HepG2 (cell line): Measurements from ENCODE around the gene SBK3. TPM values are rescaled to one million over a fixed set of nuclear protein-coding genes. Genes with fewer than 3 reads are reported as not detected.

Experiments used
- ATAC-seq: fragments of 200-7000 bp; cut with Tn5 transposase; 3 replicates; pipeline ENCODE4 v1.9.1; 2020; ENCODE audit warnings: mild to moderate bottlenecking, moderate library complexity
- BruUV-seq: library from RNA; stranded (reverse); fragments of 400-500 nt; replicated peaks from 2 replicates; lab custom pipeline; 2021; lab: Mats Ljungman, UMichigan
- CTCF ChIA-PET: fragments of 300-600 bp; formaldehyde crosslinking; extraction: SDS; loops from one replicate; lab custom pipeline; 2021; ENCODE audit warnings: low total read pairs, inconsistent platforms, low intra/inter-chr PET ratio; lab: Yijun Ruan, JAX
- POLR2A ChIA-PET: fragments of 350-600 bp; sonication (Branson Sonifier 250); formaldehyde crosslinking; loops from one replicate; lab custom pipeline; 2020; ENCODE audit warnings: antibody characterized with exemption, inconsistent platforms; lab: Yijun Ruan, JAX
- DNase-seq: peaks from one replicate; pipeline ENCODE4 v3.0.0-alpha.2; 2015; ENCODE audit warnings: low spot score
- FAIRE-seq: peaks from 3 replicates; lab custom pipeline; 2011; peaks lifted over from hg19 to GRCh38; lab: Jason Lieb, UNC
- H2AFZ ChIP-seq: one replicate; pipeline ENCODE4 v1.6.1; 2011; ENCODE audit warnings: low read length, inconsistent platforms
- H3K27ac ChIP-seq: fragments of 300-600 bp; 3 replicates; pipeline ENCODE4 v1.8.0; 2011; ENCODE audit warnings: mixed run types, mild to moderate bottlenecking, mixed read lengths, low read length, inconsistent platforms; ENCODE audit not compliant: insufficient read depth; ENCODE audit errors: extremely low read length
- H3K27me3 ChIP-seq, 2 experiments: fragments of 200-600 bp in 1 of 2; 2 replicates in 1 of 2; 3 replicates in 1 of 2; pipeline versions ENCODE4 v1.6.0 to v1.8.0; 2011; ENCODE audit warnings: low read length in 2 of 2, mild to moderate bottlenecking in 2 of 2, moderate library complexity in 2 of 2, inconsistent platforms in 1 of 2; ENCODE audit not compliant: insufficient read depth in 2 of 2, control insufficient read depth in 1 of 2
- H3K36me3 ChIP-seq, 2 experiments: fragments of 200-600 bp in 1 of 2; replicated peaks in 1 of 2; 2 replicates in 1 of 2; 3 replicates in 1 of 2; pipeline versions ENCODE4 v1.5.1 to v1.8.0; 2011; ENCODE audit warnings: low read length in 2 of 2, inconsistent platforms in 1 of 2; ENCODE audit not compliant: insufficient read depth in 2 of 2, control insufficient read depth in 1 of 2
- H3K4me1 ChIP-seq: 2 replicates; pipeline ENCODE4 v1.5.1; 2012; ENCODE audit warnings: low read length, inconsistent platforms; ENCODE audit not compliant: insufficient read depth
- H3K4me2 ChIP-seq: 2 replicates; pipeline ENCODE4 v1.6.0; 2011; ENCODE audit warnings: low read depth, low read length, inconsistent platforms
- H3K4me3 ChIP-seq, 3 experiments: fragments of 200-600 bp in 1 of 3; sonication (generic), shearing (Covaris generic) in 1 of 3; replicated peaks in 1 of 3; 2 replicates each; pipeline ENCODE4 v1.5.1; 2011 to 2016; ENCODE audit warnings: low read length in 3 of 3, inconsistent platforms in 2 of 3, low read depth in 2 of 3, mild to moderate bottlenecking in 2 of 3, control low read depth in 1 of 3, mixed read lengths in 1 of 3; ENCODE audit not compliant: insufficient read depth in 1 of 3
- H3K79me2 ChIP-seq: one replicate; pipeline ENCODE4 v1.6.1; 2011; ENCODE audit warnings: low read length, inconsistent platforms; ENCODE audit not compliant: insufficient read depth
- H3K9ac ChIP-seq: 2 replicates; pipeline ENCODE4 v1.6.0; 2011; ENCODE audit warnings: mild to moderate bottlenecking, low read depth, low read length, inconsistent platforms; ENCODE audit not compliant: insufficient read depth
- H3K9me3 ChIP-seq: 2 replicates; pipeline ENCODE4 v1.5.1; 2012; ENCODE audit warnings: mild to moderate bottlenecking, low read length
- H4K20me1 ChIP-seq: 2 replicates; pipeline ENCODE4 v1.6.0; 2011; ENCODE audit warnings: inconsistent platforms, mild to moderate bottlenecking, low read length, moderate library complexity; ENCODE audit not compliant: insufficient read depth
- CREB3 ChIP-seq: sonication (generic); formaldehyde crosslinking; IDR thresholded peaks from 2 replicates; pipeline ENCODE4 v1.5.0; 2020; ENCODE audit warnings: missing genetic modification reagents
- ETS1 ChIP-seq: sonication (generic); formaldehyde crosslinking; IDR thresholded peaks from 2 replicates; pipeline ENCODE4 v1.4.0; 2020; ENCODE audit warnings: missing genetic modification reagents
- HDAC1 ChIP-seq: sonication (generic); formaldehyde crosslinking; IDR thresholded peaks from 2 replicates; pipeline ENCODE4 v1.5.1; 2020; ENCODE audit warnings: mild to moderate bottlenecking, missing genetic modification reagents
- HNRNPLL ChIP-seq: fragments of 200-400 bp; formaldehyde crosslinking; IDR thresholded peaks from 2 replicates; pipeline ENCODE4 v1.6.1; 2017; ENCODE audit warnings: mild to moderate bottlenecking, low read depth, low read length; ENCODE audit not compliant: poor library complexity, severe bottlenecking
- KLF11 ChIP-seq: IDR thresholded peaks from 2 replicates; pipeline ENCODE4 v1.6.1; 2016; ENCODE audit warnings: missing compliant biosample characterization
- PATZ1 ChIP-seq: sonication (generic); formaldehyde crosslinking; IDR thresholded peaks from 2 replicates; pipeline ENCODE4 v1.4.0; 2020; ENCODE audit warnings: missing genetic modification reagents
- PRPF4 ChIP-seq: fragments of 200-400 bp; formaldehyde crosslinking; IDR thresholded peaks from 2 replicates; pipeline ENCODE4 v1.6.1; 2016; ENCODE audit warnings: low read length, low read depth; ENCODE audit not compliant: poor library complexity, severe bottlenecking
- SALL1 ChIP-seq: sonication (generic); formaldehyde crosslinking; IDR thresholded peaks from 2 replicates; pipeline ENCODE4 v1.8.0; 2022; ENCODE audit warnings: mild to moderate bottlenecking, missing genetic modification reagents
- ZBTB8A ChIP-seq: sonication (generic); formaldehyde crosslinking; IDR thresholded peaks from 2 replicates; pipeline ENCODE4 v1.4.0; 2020; ENCODE audit warnings: mild to moderate bottlenecking, low read depth, missing genetic modification reagents, borderline replicate concordance
- ZFY ChIP-seq: sonication (generic); formaldehyde crosslinking; IDR thresholded peaks from 2 replicates; pipeline ENCODE4 v1.4.0; 2020; ENCODE audit warnings: missing genetic modification reagents
- ZHX2 ChIP-seq, 2 experiments: sonication (generic) in 1 of 2; formaldehyde crosslinking in 1 of 2; IDR thresholded peaks; 2 replicates each; pipeline versions ENCODE4 v1.6.1 to v1.9.0; 2014 to 2022; ENCODE audit warnings: antibody characterized with exemption in 1 of 2, borderline replicate concordance in 1 of 2, inconsistent platforms in 1 of 2, low read depth in 1 of 2, missing genetic modification reagents in 1 of 2
- ZSCAN21 ChIP-seq: sonication (generic); formaldehyde crosslinking; IDR thresholded peaks from 2 replicates; pipeline ENCODE4 v1.8.0; 2022; ENCODE audit warnings: mild to moderate bottlenecking, missing genetic modification reagents, moderate library complexity, borderline replicate concordance
- WGBS: methylation state at CpG from one replicate; pipeline ENCODE4 v1.1.6; 2017; ENCODE audit warnings: low lambda C conversion rate; 5-methylcytosine and 5-hydroxymethylcytosine counted together
- in situ Hi-C: cut with HindIII; loops from 2 replicates; pipeline ENCODE4 v1.10.0; 2017; ENCODE audit warnings: low pct_unique_long_range_greater_than_20kb; ENCODE audit not compliant: extremely low pct_ligation_motif_present
- intact Hi-C: fragments of 100-400 bp; cut with micrococcal nuclease; formaldehyde crosslinking; loops from one replicate; pipeline ENCODE4 v1.10.0; 2022; ENCODE audit not compliant: unreplicated experiment
- polyA plus RNA-seq, 8 experiments: library from polyadenylated mRNA; depleted of rRNA in 3 of 8; stranded (reverse) in 7 of 8; unstranded in 1 of 8; fragments of >200 nt; fragmentation: Illumina TruSeq in 4 of 8; extraction: Trizol in 4 of 8; gene quantifications; 2 replicates each; pipeline versions ENCODE4 v1.2.1 to v1.2.3, GENCODE V29; 2011 to 2016; ENCODE audit warnings: low read depth in 4 of 8, missing spikeins in 1 of 8, mixed read lengths in 1 of 8; ENCODE audit not compliant: insufficient read depth in 1 of 8
- total RNA-seq, 5 experiments: library from RNA; depleted of rRNA; stranded (reverse); fragments of >200 nt; fragmentation: Illumina TruSeq; extraction: Trizol; gene quantifications; 2 replicates each; pipeline ENCODE4 v1.2.3, GENCODE V29; 2016; ENCODE audit warnings: low read depth in 1 of 5

The SBK3 gene
- total and polyA plus RNA-seq, 2 of the 13 experiments (the other 11 are each of a cell fraction or from before 2014, with no cell fraction given), result 0.66 to 0.77 TPM

GRCh38 chr19:55586976-55587668 is 41.8 kb upstream of the SBK3 start:
- H3K9ac ChIP-seq, result peak overlapping the region; percentile 3; the same call in 1 of the 2 replicates
- peak overlapping the region; percentile 89 for H3K4me2 ChIP-seq
- no peaks in the 10 kb centered on the region for H3K79me2 ChIP-seq
- peak; percentile 93 for DNase-seq
- ChIA-PET CTCF (no interaction called here), POLR2A (interaction anchor here (1.7 to 5.3 kb wide), 2 partner anchors 13 to 40 kb away, joined by 4 to 66 read pairs; partner anchors contain the start of genes FIZ1 and ZNF524)
- 2% methylated on average over 18 of the region's 40 CpGs for WGBS
- peak overlapping the region; percentile 25 to 88 (median 51) for H3K4me3 ChIP-seq
- no peak overlapping the region for H2AFZ ChIP-seq
- peak; percentile 92 for FAIRE-seq
- no peaks in the 10 kb centered on the region for H3K36me3 ChIP-seq
- ATAC-seq, result peak; percentile 86
- intact Hi-C loops, result loop anchor here (2.0 to 10.0 kb wide), 3 partner anchors 14 to 72 kb away; partner anchors contain the start of gene ZNF524
- peak overlapping the region; percentile 41 for H3K27ac ChIP-seq
- H3K4me1 ChIP-seq, result peaks cover 34% of the 10 kb centered on the region
- H3K27me3 ChIP-seq, result no peaks in the 10 kb centered on the region; a peak in 1 of 5 replicates
- in situ Hi-C loops, result no loop called here
- no TSS peak for BruUV-seq
- H3K9me3 ChIP-seq, result no peaks in the 10 kb centered on the region
- no peaks in the 10 kb centered on the region for H4K20me1 ChIP-seq
- no peak for TF ChIP-seq CREB3 (CRISPR knock-in tag)
- TF ChIP-seq PRPF4, result no peak
- peak; percentile 38; the same call in 1 of the 2 replicates for TF ChIP-seq SALL1 (CRISPR knock-in tag)
- peak; percentile 39 for TF ChIP-seq HDAC1 (CRISPR knock-in tag)
- TF ChIP-seq PATZ1, result peak; percentile 39; the same call in 1 of the 2 replicates
- TF ChIP-seq ETS1 (CRISPR knock-in tag), result no peak
- no peak for TF ChIP-seq ZFY (CRISPR knock-in tag)
- TF ChIP-seq ZHX2 (IDR thresholded peaks at IDR 0.05; ENCODE audit: low read depth), result 0 out of 2 replicates have a peak, but pooled peaks have one; percentile 44
- TF ChIP-seq ZHX2 (CRISPR knock-in tag; IDR thresholded peaks at IDR 0.05; ENCODE audit: borderline replicate concordance), result no peak
- TF ChIP-seq ZSCAN21 (CRISPR knock-in tag), result 0 out of 2 replicates have a peak, but pooled peaks have one; percentile 6
- peak; percentile 39; the same call in 1 of the 2 replicates for TF ChIP-seq KLF11
- TF ChIP-seq HNRNPLL, result peak; percentile 46
- no peak for TF ChIP-seq ZBTB8A (CRISPR knock-in tag)
